Neuronal stem cell (in vitro differentiated cells): ENCODE results near the gene ITGAL.
"Not testable (repeated sequence)": the region's sequence is repeated elsewhere in the genome, so short reads cannot be mapped to it uniquely, and the experiment has no call there.

Experiments
- DNase-seq: peaks from one replicate; pipeline ENCODE4 v3.0.0-alpha.2; 2013; ENCODE audit warnings: low spot score
- H2AFZ ChIP-seq: one replicate; pipeline ENCODE4 v1.6.1; 2013; ENCODE audit warnings: mild to moderate bottlenecking, low read length, inconsistent platforms
- H2AK5ac ChIP-seq: 2 replicates; pipeline ENCODE4 v1.6.1; 2013; ENCODE audit warnings: low read depth, mild to moderate bottlenecking, inconsistent platforms, low read length, moderate library complexity, mixed read lengths
- H2BK120ac ChIP-seq: 2 replicates; pipeline ENCODE4 v1.6.1; 2013; ENCODE audit warnings: low read depth, mild to moderate bottlenecking, inconsistent platforms, low read length, moderate library complexity, mixed read lengths
- H2BK12ac ChIP-seq: one replicate; pipeline ENCODE4 v1.6.1; 2013; ENCODE audit warnings: low read length, inconsistent platforms
- H2BK15ac ChIP-seq: 2 replicates; pipeline ENCODE4 v1.6.1; 2013; ENCODE audit warnings: mild to moderate bottlenecking, low read length, inconsistent platforms, mixed read lengths
- H2BK5ac ChIP-seq: one replicate; pipeline ENCODE4 v1.6.1; 2013; ENCODE audit warnings: inconsistent platforms, mild to moderate bottlenecking, low read length, moderate library complexity
- H3K14ac ChIP-seq: one replicate; pipeline ENCODE4 v1.6.1; 2013; ENCODE audit warnings: low read length, inconsistent platforms
- H3K18ac ChIP-seq: 2 replicates; pipeline ENCODE4 v1.6.1; 2013; ENCODE audit warnings: low read length, inconsistent platforms
- H3K23ac ChIP-seq: 2 replicates; pipeline ENCODE4 v1.6.1; 2013; ENCODE audit warnings: low read depth, mild to moderate bottlenecking, mixed read lengths, low read length, inconsistent platforms; ENCODE audit not compliant: poor library complexity
- H3K27ac ChIP-seq: replicated peaks from 3 replicates; pipeline ENCODE4 v1.5.1; 2013; ENCODE audit warnings: low read length, inconsistent platforms
- H3K27me3 ChIP-seq, 3 experiments: 2 replicates each; pipeline ENCODE4 v1.6.1; 2013; ENCODE audit warnings: low read length in 3 of 3, mild to moderate bottlenecking in 2 of 3, inconsistent platforms in 1 of 3, low read depth in 1 of 3, mixed read lengths in 1 of 3, moderate library complexity in 1 of 3; ENCODE audit not compliant: control insufficient read depth in 3 of 3, insufficient read depth in 3 of 3
- H3K36me3 ChIP-seq, 2 donors: replicated peaks in 1 of 2; 2 replicates each; pipeline ENCODE4 v1.6.1; 2013; ENCODE audit warnings: low read length in 2 of 2; ENCODE audit not compliant: control insufficient read depth in 2 of 2, insufficient read depth in 2 of 2
- H3K4ac ChIP-seq: 2 replicates; pipeline ENCODE4 v1.6.1; 2013; ENCODE audit warnings: inconsistent platforms, mild to moderate bottlenecking, low read length, moderate library complexity
- H3K4me1 ChIP-seq, 2 donors: 1 replicate in 1 of 2; 2 replicates in 1 of 2; pipeline ENCODE4 v1.6.1; 2013; ENCODE audit warnings: low read length in 2 of 2, low read depth in 1 of 2; ENCODE audit not compliant: control insufficient read depth in 2 of 2, insufficient read depth in 1 of 2
- H3K4me2 ChIP-seq: one replicate; pipeline ENCODE4 v1.6.1; 2013; ENCODE audit warnings: mild to moderate bottlenecking, low read length, inconsistent platforms; ENCODE audit not compliant: insufficient read depth, poor library complexity, severe bottlenecking
- H3K4me3 ChIP-seq, 2 donors: 2 replicates each; pipeline ENCODE4 v1.5.1; 2013; ENCODE audit warnings: low read length in 2 of 2, mild to moderate bottlenecking in 2 of 2, inconsistent platforms in 1 of 2, moderate library complexity in 1 of 2
- H3K79me1 ChIP-seq: one replicate; pipeline ENCODE4 v1.6.1; 2013; ENCODE audit warnings: low read depth, mild to moderate bottlenecking, inconsistent platforms, low read length, moderate library complexity
- H3K9ac ChIP-seq: one replicate; pipeline ENCODE4 v1.6.1; 2013; ENCODE audit warnings: mild to moderate bottlenecking, low read depth, low read length, inconsistent platforms; ENCODE audit not compliant: poor library complexity
- H3K9me3 ChIP-seq, 2 donors: replicated peaks in 1 of 2; 2 replicates each; pipeline versions ENCODE3 to v1.6.1; 2013; ENCODE audit warnings: low read length in 2 of 2, mild to moderate bottlenecking in 2 of 2, inconsistent platforms in 1 of 2, low read depth in 1 of 2, mixed read lengths in 1 of 2, moderate library complexity in 1 of 2; ENCODE audit not compliant: control insufficient read depth in 2 of 2, insufficient read depth in 1 of 2
- H4K8ac ChIP-seq: one replicate; pipeline ENCODE4 v1.6.1; 2013; ENCODE audit warnings: low read depth, mild to moderate bottlenecking, inconsistent platforms, low read length, moderate library complexity
- H4K91ac ChIP-seq: one replicate; pipeline ENCODE4 v1.6.1; 2013; ENCODE audit warnings: low read length, low read depth, mild to moderate bottlenecking, inconsistent platforms; ENCODE audit not compliant: poor library complexity
- WGBS, 2 donors: extraction: QIAGEN DNeasy Blood & Tissue Kit; methylation state at CpG; one replicate each; pipeline ENCODE4 v1.1.7; 2013; ENCODE audit warnings: missing lambda C conversion rate in 2 of 2, mixed read lengths in 1 of 2; ENCODE audit not compliant: insufficient read length in 2 of 2, insufficient replicate concordance in 1 of 2; ENCODE audit errors: extremely low coverage in 2 of 2; 5-methylcytosine and 5-hydroxymethylcytosine counted together

Gene ITGAL

DNA sequence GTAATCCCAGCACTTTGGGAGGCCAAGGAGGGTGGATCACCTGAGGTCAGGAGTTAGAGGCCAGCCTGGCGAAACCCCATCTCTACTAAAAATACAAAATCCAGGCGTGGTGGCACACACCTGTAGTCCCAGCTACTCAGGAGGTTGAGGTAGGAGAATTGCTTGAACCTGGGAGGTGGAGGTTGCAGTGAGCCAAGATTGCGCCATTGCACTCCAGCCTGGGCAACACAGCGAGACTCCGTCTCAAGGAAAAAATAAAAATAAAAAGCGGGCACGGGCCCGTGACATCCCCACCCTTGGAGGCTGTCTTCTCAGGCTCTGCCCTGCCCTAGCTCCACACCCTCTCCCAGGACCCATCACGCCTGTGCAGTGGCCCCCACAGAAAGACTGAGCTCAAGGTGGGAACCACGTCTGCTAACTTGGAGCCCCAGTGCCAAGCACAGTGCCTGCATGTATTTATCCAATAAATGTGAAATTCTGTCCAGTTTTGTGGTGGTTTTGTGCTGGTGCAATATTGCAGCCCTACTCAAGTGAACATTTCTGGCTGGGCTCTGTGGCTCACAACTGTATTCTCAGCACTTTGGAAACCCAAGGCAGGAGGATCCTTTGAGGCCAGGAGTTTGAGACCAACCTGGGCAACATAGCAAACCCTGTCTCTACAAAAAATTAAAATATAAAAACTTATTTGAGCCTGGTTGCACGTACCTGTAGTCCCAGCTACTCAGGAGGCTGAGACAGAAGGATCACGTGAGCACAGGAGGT is 50.3 kb downstream of the ITGAL start:
- H3K4me2 ChIP-seq, H4K8ac ChIP-seq, H3K9me3 ChIP-seq, H3K4me3 ChIP-seq, H2BK15ac ChIP-seq, H3K27ac ChIP-seq, H3K23ac ChIP-seq, H3K4me1 ChIP-seq, H4K91ac ChIP-seq, H2AFZ ChIP-seq, H2BK12ac ChIP-seq, H3K18ac ChIP-seq, H3K9ac ChIP-seq, H3K27me3 ChIP-seq, H3K14ac ChIP-seq, H2BK5ac ChIP-seq, H2BK120ac ChIP-seq, H3K4ac ChIP-seq, DNase-seq, H2AK5ac ChIP-seq: not testable (repeated sequence)
- Histone ChIP-seq H3K79me1 (peaks cover 11% of the 10 kb centered on the region), H3K36me3 (peaks cover 10 to 16% of the 10 kb centered on the region in 2 donors)
- no CpG with 5 or more reads among the region's 12 CpGs for WGBS, 2 donors

DNA sequence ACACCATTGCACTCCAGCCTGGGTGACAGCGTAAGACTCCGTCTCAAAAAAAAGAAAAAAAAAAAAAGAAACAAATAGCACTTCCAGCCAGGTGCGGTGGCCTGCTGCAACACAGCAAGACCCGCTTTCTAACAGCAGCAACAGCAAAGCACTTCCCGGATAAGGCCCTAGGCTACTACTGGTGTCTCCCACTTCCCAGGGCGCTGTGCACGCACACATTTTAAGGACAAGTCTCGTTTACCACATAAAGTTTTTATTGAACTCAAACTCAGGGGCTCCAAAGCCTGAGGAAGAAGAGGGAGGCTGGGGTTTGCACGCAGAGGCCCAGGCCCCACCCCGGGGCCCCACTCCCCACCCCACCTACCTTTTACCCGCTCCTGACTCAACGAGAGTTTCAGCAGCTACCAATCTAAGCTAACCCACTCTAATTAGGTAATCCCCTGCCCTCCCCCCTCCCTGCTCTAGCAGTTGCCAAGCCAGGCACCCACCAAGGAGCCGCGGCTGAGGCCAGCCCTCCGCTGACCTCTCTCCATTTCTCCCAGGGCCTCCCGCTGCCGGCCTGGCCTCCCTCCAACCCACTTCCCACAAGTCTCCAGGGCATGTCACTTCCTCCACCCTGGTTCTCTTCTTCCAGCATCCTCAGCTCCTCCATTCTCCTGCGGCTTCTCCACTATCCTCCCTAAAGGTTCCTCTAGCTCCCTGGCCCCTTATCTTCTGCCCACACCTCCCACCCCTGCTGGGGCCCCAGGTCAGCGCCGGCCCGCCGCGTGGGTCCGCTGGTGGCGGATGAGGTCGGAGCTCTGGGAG is 51.4 kb downstream of the ITGAL start:
- Histone ChIP-seq H2AK5ac (no peak overlapping the region), H3K9ac (no peak overlapping the region), H4K8ac (no peak overlapping the region), H3K23ac (peak overlapping the region; percentile 61), H3K27me3 (no peaks in the 10 kb centered on the region), H3K4me1 (peaks cover 6 to 7% of the 10 kb centered on the region in 2 donors), H3K36me3 (peaks cover 10 to 16% of the 10 kb centered on the region in 2 donors), H3K27ac (no peak overlapping the region), H2BK5ac (no peak overlapping the region), H3K4ac (no peak overlapping the region), H2BK12ac (no peak overlapping the region), H3K4me2 (no peak overlapping the region), H2AFZ (no peak overlapping the region), H3K14ac (no peak overlapping the region), H3K4me3 (no peak overlapping the region), H2BK15ac (no peak overlapping the region), H3K18ac (no peak overlapping the region), H4K91ac (no peak overlapping the region), H3K9me3 (no peaks in the 10 kb centered on the region), H2BK120ac (no peak overlapping the region), H3K79me1 (peaks cover 11% of the 10 kb centered on the region)
- no CpG with 5 or more reads among the region's 26 CpGs for WGBS, 2 donors
- DNase-seq: no peak

DNA sequence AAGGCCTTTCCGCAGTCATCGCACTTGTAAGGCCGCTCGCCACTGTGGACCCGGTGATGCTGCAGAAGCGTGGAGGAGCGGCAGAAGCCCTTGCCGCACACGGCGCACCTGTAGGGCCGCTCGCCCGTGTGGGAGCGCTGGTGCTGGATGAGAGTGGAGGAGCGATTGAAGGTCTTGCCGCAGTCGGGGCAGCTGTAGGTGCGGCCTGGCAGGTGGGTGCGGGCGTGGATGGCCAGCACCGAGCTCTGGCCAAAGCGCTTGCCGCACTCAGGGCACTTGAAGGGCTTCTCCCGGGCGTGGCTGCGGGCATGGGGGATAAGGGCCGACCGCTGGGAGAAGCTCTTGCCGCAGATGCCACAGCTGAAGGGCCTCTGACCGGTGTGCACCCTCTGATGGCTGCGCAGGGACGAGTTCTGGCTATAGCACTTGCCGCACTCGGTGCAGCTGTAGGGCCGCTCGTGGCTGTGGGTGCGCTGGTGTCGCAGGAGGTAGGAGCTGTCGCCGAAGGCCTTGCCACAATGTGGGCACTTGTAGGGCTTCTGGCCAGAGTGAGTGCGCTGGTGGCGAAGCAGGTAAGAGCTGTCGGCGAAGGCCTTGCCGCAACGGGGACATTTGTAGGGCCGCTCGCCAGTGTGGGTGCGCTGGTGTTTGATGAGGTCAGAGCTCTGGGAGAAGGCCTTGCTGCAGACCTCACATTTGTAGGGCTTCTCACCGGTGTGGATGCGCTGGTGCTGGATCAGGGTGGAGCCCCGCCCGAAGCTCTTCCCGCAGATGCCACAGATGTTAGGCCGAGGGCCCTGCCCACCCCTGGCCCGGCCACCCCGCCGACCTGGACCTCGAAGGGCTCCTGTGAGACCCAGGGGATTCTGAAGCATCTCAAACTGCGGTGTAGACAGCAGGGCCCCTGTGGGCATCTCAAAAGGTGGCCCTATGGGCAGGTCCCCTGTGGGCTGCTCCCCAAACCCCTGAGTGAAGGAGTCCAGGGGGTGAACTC is 52.3 kb downstream of the ITGAL start:
- peak overlapping the region; percentile 61 for H3K23ac ChIP-seq
- no peak overlapping the region for H2BK5ac ChIP-seq
- peak overlapping the region; percentile 39 for H3K4me2 ChIP-seq
- DNase-seq: no peak
- peaks cover 10 to 16% of the 10 kb centered on the region in 2 donors for H3K36me3 ChIP-seq
- H4K8ac ChIP-seq: no peak overlapping the region
- no peak overlapping the region for H2AFZ ChIP-seq
- H3K79me1 ChIP-seq: peaks cover 11% of the 10 kb centered on the region
- peaks cover 6 to 8% of the 10 kb centered on the region in 2 donors for H3K4me1 ChIP-seq
- H2BK15ac ChIP-seq: no peak overlapping the region
- no peak overlapping the region for H2BK12ac ChIP-seq
- WGBS, 2 donors: no CpG with 5 or more reads among the region's 60 CpGs
- H2AK5ac ChIP-seq: peak overlapping the region; percentile 44
- H3K27me3 ChIP-seq: no peaks in the 10 kb centered on the region
- H4K91ac ChIP-seq: no peak overlapping the region
- H3K9ac ChIP-seq: peak overlapping the region; percentile 57
- no peak overlapping the region for H2BK120ac ChIP-seq
- no peaks in the 10 kb centered on the region for H3K9me3 ChIP-seq
- H3K4ac ChIP-seq: no peak overlapping the region
- no peak overlapping the region for H3K4me3 ChIP-seq
- peak overlapping the region; percentile 32 for H3K14ac ChIP-seq
- H3K27ac ChIP-seq: no peak overlapping the region
- no peak overlapping the region for H3K18ac ChIP-seq
